NCI-H1092 treated with DMSO at 0.1 percent for 48 hours (cell line): Measurements from ENCODE around the gene MYO1E.

Experiments used
- DNase-seq: peaks from one replicate; lab custom pipeline; 2025; lab: John Stamatoyannopoulos, UW

Gene MYO1E

GRCh38 chr15:59260090-59260489, 112.6 kb downstream of the MYO1E start:
- DNase-seq = no peak

GRCh38 chr15:59259137-59259943, 113.3 kb downstream of the MYO1E start:
- no peak for DNase-seq

- DNase-seq = no peak
Measured at GRCh38 chr15:59258317-59258716, 114.4 kb downstream of the MYO1E start.

- no peak for DNase-seq
Measured at GRCh38 chr15:59257140-59257539, 115.5 kb downstream of the MYO1E start.

GRCh38 chr15:59256482-59256881, 116.2 kb downstream of the MYO1E start:
- DNase-seq = no peak

GRCh38 chr15:59255680-59256336, 116.9 kb downstream of the MYO1E start:
- DNase-seq = no peak

- DNase-seq = no peak
Measured at GRCh38 chr15:59252137-59252536, 120.5 kb downstream of the MYO1E start.

GRCh38 chr15:59251001-59251845, 121.4 kb downstream of the MYO1E start:
- DNase-seq = no peak

- no peak for DNase-seq
Measured at GRCh38 chr15:59250249-59250648, 122.4 kb downstream of the MYO1E start.

- DNase-seq = no peak
Measured at GRCh38 chr15:59249816-59250215, 122.9 kb downstream of the MYO1E start.

GRCh38 chr15:59247364-59247763, 125.3 kb downstream of the MYO1E start:
- peak; percentile 34 for DNase-seq

GRCh38 chr15:59245559-59245958, 127.1 kb downstream of the MYO1E start:
- no peak for DNase-seq

GRCh38 chr15:59244337-59244736, 128.3 kb downstream of the MYO1E start:
- DNase-seq = no peak

GRCh38 chr15:59243622-59244021, 129.0 kb downstream of the MYO1E start:
- no peak for DNase-seq

GRCh38 chr15:59242649-59243048, 130.0 kb downstream of the MYO1E start:
- DNase-seq = no peak

- no peak for DNase-seq
Measured at GRCh38 chr15:59240036-59240435, 132.6 kb downstream of the MYO1E start.

GRCh38 chr15:59237924-59238331, 134.7 kb downstream of the MYO1E start:
- DNase-seq = no peak

- no peak for DNase-seq
Measured at GRCh38 chr15:59237119-59237855, 135.4 kb downstream of the MYO1E start.

- no peak for DNase-seq
Measured at GRCh38 chr15:59236394-59236793, 136.3 kb downstream of the MYO1E start.

GRCh38 chr15:59232476-59232875, 140.2 kb downstream of the MYO1E start:
- DNase-seq = no peak

- peak; percentile 12 for DNase-seq
Measured at GRCh38 chr15:59230531-59231055, 142.1 kb downstream of the MYO1E start.

- DNase-seq = no peak
Measured at GRCh38 chr15:59229453-59229852, 143.2 kb downstream of the MYO1E start.
